ENCODE results near the gene COPS8. TPM values are rescaled to one million over a fixed set of nuclear protein-coding genes. Genes with fewer than 3 reads are reported as not detected.

Gene COPS8
- total RNA-seq, 3 donors from 2014 or later (not counting 1 experiment from before 2014, with no cell fraction given) = 51.8 to 57.9 (median 53.9) TPM

GRCh38 chr2:237056287-237056875 is 29.3 kb upstream of the COPS8 start:
- Histone ChIP-seq H3K27ac (ENCODE audit: low read length) (no peak overlapping the region), H3K36me3 (ENCODE audit: control insufficient read depth, insufficient read depth, low read length) (no peaks in the 10 kb centered on the region), H3K4me1 (ENCODE audit: control insufficient read depth, insufficient read depth, low read length) (no peaks in the 10 kb centered on the region), H3K4me3 (ENCODE audit: low read length) (no peak overlapping the region), H3K27me3 (ENCODE audit: control insufficient read depth, insufficient read depth, low read length) (no peaks in the 10 kb centered on the region), H3K9me3 (ENCODE audit: control insufficient read depth, insufficient read depth, low read length) (no peaks in the 10 kb centered on the region)
- no peak for TF ChIP-seq CTCF (IDR thresholded peaks at IDR 0.05)
- intact Hi-C loops (cut with micrococcal nuclease) = no loop called here
- H3K36me3 Mint-ChIP-seq = no peaks in the 10 kb centered on the region
- no peak overlapping the region for H3K4me3 Mint-ChIP-seq
- ATAC-seq (no peak), DNase-seq (no peak)
- no peaks in the 10 kb centered on the region for H3K4me1 Mint-ChIP-seq
- WGBS (ENCODE audit: insufficient coverage) = 93% methylated on average over 11 of the region's 11 CpGs
- peak overlapping the region in 1 of 2 donors; percentile 42 for H3K27ac Mint-ChIP-seq
- H3K9me3 Mint-ChIP-seq = no peaks in the 10 kb centered on the region
- H3K27me3 Mint-ChIP-seq (ENCODE audit: low read depth in 2 of 2) = peaks cover 4 to 12% of the 10 kb centered on the region in 2 donors

GRCh38 chr2:237057107-237057506 is 28.6 kb upstream of the COPS8 start:
- Mint-ChIP-seq H3K4me1 (no peaks in the 10 kb centered on the region), H3K27me3 (ENCODE audit: low read depth in 2 of 2) (peaks cover 4 to 12% of the 10 kb centered on the region in 2 donors), H3K27ac (no peak overlapping the region), H3K36me3 (no peaks in the 10 kb centered on the region), H3K4me3 (no peak overlapping the region), H3K9me3 (no peaks in the 10 kb centered on the region)
- Histone ChIP-seq H3K27me3 (ENCODE audit: control insufficient read depth, insufficient read depth, low read length) (no peaks in the 10 kb centered on the region), H3K4me1 (ENCODE audit: control insufficient read depth, insufficient read depth, low read length) (no peaks in the 10 kb centered on the region), H3K9me3 (ENCODE audit: control insufficient read depth, insufficient read depth, low read length) (no peaks in the 10 kb centered on the region), H3K4me3 (ENCODE audit: low read length) (no peak overlapping the region), H3K27ac (ENCODE audit: low read length) (no peak overlapping the region), H3K36me3 (ENCODE audit: control insufficient read depth, insufficient read depth, low read length) (no peaks in the 10 kb centered on the region)
- no peak for ATAC-seq
- intact Hi-C loops (cut with micrococcal nuclease) = no loop called here
- no peak for DNase-seq
- TF ChIP-seq CTCF (IDR thresholded peaks at IDR 0.05) = no peak
- 75% methylated on average over 1 of the region's 5 CpGs for WGBS (ENCODE audit: insufficient coverage)

DNA sequence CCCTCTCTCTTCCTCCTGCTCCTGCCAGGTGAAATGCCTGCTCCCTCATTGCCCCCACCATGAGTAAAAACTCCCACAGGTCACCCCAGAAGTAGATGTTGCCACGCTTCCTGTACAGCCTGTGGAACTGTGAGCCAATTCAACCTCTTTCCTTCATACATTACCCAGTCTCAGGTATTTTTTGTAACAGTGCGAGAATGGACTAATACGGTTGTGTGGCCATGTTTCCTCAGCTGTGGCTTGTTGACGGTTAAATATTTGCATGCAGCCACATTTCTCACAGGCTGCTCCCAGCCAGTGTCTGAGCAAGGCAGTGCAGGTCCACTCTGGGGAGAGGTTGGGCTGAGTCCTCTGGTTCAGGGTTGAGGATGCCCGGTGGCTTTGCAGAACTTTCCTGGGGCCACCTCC is 27.8 kb upstream of the COPS8 start:
- no peak for TF ChIP-seq CTCF (IDR thresholded peaks at IDR 0.05)
- ATAC-seq (no peak), DNase-seq (no peak)
- H3K9me3 ChIP-seq (ENCODE audit: control insufficient read depth, insufficient read depth, low read length) = no peaks in the 10 kb centered on the region
- Mint-ChIP-seq H3K27ac (no peak overlapping the region), H3K4me1 (no peaks in the 10 kb centered on the region), H3K4me3 (no peak overlapping the region), H3K27me3 (ENCODE audit: low read depth in 2 of 2) (peaks cover 0 to 5% of the 10 kb centered on the region in 2 donors), H3K9me3 (no peaks in the 10 kb centered on the region), H3K36me3 (no peaks in the 10 kb centered on the region)
- 76% methylated on average over 5 of the region's 5 CpGs for WGBS (ENCODE audit: insufficient coverage)
- no peak overlapping the region for H3K27ac ChIP-seq (ENCODE audit: low read length)
- intact Hi-C loops (cut with micrococcal nuclease) = no loop called here
- H3K36me3 ChIP-seq (ENCODE audit: control insufficient read depth, insufficient read depth, low read length) = no peaks in the 10 kb centered on the region
- no peaks in the 10 kb centered on the region for H3K27me3 ChIP-seq (ENCODE audit: control insufficient read depth, insufficient read depth, low read length)
- H3K4me1 ChIP-seq (ENCODE audit: control insufficient read depth, insufficient read depth, low read length) = no peaks in the 10 kb centered on the region
- H3K4me3 ChIP-seq (ENCODE audit: low read length) = no peak overlapping the region

- Histone ChIP-seq H3K4me1 (ENCODE audit: control insufficient read depth, insufficient read depth, low read length) (no peaks in the 10 kb centered on the region), H3K9me3 (ENCODE audit: control insufficient read depth, insufficient read depth, low read length) (no peaks in the 10 kb centered on the region), H3K36me3 (ENCODE audit: control insufficient read depth, insufficient read depth, low read length) (no peaks in the 10 kb centered on the region), H3K4me3 (ENCODE audit: low read length) (no peak overlapping the region), H3K27ac (ENCODE audit: low read length) (no peak overlapping the region), H3K27me3 (ENCODE audit: control insufficient read depth, insufficient read depth, low read length) (no peaks in the 10 kb centered on the region)
- no peak overlapping the region for H3K4me3 Mint-ChIP-seq
- WGBS (ENCODE audit: insufficient coverage) = 90% methylated on average over 11 of the region's 11 CpGs
- intact Hi-C loops (cut with micrococcal nuclease) = no loop called here
- H3K4me1 Mint-ChIP-seq = no peaks in the 10 kb centered on the region
- no peaks in the 10 kb centered on the region for H3K27me3 Mint-ChIP-seq (ENCODE audit: low read depth in 2 of 2)
- DNase-seq = no peak
- H3K27ac Mint-ChIP-seq = no peak overlapping the region
- no peaks in the 10 kb centered on the region for H3K36me3 Mint-ChIP-seq
- no peak for TF ChIP-seq CTCF (IDR thresholded peaks at IDR 0.05)
- H3K9me3 Mint-ChIP-seq = no peaks in the 10 kb centered on the region
- ATAC-seq = no peak
Observed at GRCh38 chr2:237058423-237058822, 27.3 kb upstream of the COPS8 start.
